ENCODE measurements around the gene NPPB.

NPPB gene

DNA sequence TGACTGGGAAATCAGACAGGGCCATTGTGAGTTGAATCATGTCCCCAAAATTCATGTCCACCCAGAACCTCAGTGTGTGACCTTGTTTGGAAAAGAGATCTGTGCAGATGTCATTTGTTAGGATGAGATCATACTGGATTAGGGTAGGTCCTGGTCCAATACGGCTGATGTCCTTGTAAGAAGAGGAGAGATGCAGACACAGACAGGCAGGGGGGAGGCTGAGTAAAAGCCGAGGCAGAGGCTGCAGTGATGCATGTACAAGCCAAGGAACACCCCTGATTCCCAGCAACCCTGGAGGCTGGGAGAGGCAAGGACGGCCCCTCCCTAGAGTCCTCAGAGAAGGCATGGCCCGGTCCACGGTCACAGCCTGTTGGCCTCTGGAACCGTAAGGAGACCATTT lies 15.9 kb upstream of the NPPB start:
- no peaks in the 10 kb centered on the region for H3K79me2 ChIP-seq (ENCODE audit: insufficient read depth, low read length)
- no peaks in the 10 kb centered on the region for H3K36me3 ChIP-seq (ENCODE audit: insufficient read depth, low read length)
- H4K20me1 ChIP-seq (ENCODE audit: insufficient read depth, low read length): no peaks in the 10 kb centered on the region
- no peak overlapping the region for H3K4me2 ChIP-seq (ENCODE audit: low read length)
- TF ChIP-seq, protein P1, sequence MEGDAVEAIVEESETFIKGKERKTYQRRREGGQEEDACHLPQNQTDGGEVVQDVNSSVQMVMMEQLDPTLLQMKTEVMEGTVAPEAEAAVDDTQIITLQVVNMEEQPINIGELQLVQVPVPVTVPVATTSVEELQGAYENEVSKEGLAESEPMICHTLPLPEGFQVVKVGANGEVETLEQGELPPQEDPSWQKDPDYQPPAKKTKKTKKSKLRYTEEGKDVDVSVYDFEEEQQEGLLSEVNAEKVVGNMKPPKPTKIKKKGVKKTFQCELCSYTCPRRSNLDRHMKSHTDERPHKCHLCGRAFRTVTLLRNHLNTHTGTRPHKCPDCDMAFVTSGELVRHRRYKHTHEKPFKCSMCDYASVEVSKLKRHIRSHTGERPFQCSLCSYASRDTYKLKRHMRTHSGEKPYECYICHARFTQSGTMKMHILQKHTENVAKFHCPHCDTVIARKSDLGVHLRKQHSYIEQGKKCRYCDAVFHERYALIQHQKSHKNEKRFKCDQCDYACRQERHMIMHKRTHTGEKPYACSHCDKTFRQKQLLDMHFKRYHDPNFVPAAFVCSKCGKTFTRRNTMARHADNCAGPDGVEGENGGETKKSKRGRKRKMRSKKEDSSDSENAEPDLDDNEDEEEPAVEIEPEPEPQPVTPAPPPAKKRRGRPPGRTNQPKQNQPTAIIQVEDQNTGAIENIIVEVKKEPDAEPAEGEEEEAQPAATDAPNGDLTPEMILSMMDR (IDR thresholded peaks at IDR 0.05; ENCODE audit: low read length): no peak
- no peak for TF ChIP-seq EZH2 (IDR thresholded peaks at IDR 0.05; ENCODE audit: borderline replicate concordance, low read length)
- no peak overlapping the region for H3K4me3 ChIP-seq (ENCODE audit: low read depth, low read length, poor library complexity, severe bottlenecking)
- H3K4me1 ChIP-seq (ENCODE audit: insufficient read depth, low read length, severe bottlenecking): no peaks in the 10 kb centered on the region
- no peak overlapping the region for H3K9ac ChIP-seq (ENCODE audit: low read length)
- peaks cover 3% of the 10 kb centered on the region; the same call in 1 of the 2 replicates for H3K27me3 ChIP-seq (ENCODE audit: insufficient read depth, low read length)
- no peaks in the 10 kb centered on the region for H3K9me2 ChIP-seq (ENCODE audit: low read depth, low read length)
- no peaks in the 10 kb centered on the region for H3F3A ChIP-seq (ENCODE audit: insufficient read depth, low read length)
- H3K9me3 ChIP-seq (ENCODE audit: low read length): no peaks in the 10 kb centered on the region
- H2AFZ ChIP-seq (ENCODE audit: low read length): no peak overlapping the region
- H3K27ac ChIP-seq (ENCODE audit: low read depth, low read length, poor library complexity, severe bottlenecking): no peak overlapping the region

- no peak overlapping the region for H3K4me3 ChIP-seq (ENCODE audit: low read depth, low read length, poor library complexity, severe bottlenecking)
- H3K36me3 ChIP-seq (ENCODE audit: insufficient read depth, low read length): no peaks in the 10 kb centered on the region
- no peaks in the 10 kb centered on the region for H3K9me3 ChIP-seq (ENCODE audit: low read length)
- H3K9ac ChIP-seq (ENCODE audit: low read length): no peak overlapping the region
- H3K9me2 ChIP-seq (ENCODE audit: low read depth, low read length): no peaks in the 10 kb centered on the region
- no peaks in the 10 kb centered on the region for H4K20me1 ChIP-seq (ENCODE audit: insufficient read depth, low read length)
- no peak overlapping the region for H3K27ac ChIP-seq (ENCODE audit: low read depth, low read length, poor library complexity, severe bottlenecking)
- no peaks in the 10 kb centered on the region for H3K4me1 ChIP-seq (ENCODE audit: insufficient read depth, low read length, severe bottlenecking)
- TF ChIP-seq, protein P1 (IDR thresholded peaks at IDR 0.05; ENCODE audit: low read length): no peak
- H3K27me3 ChIP-seq (ENCODE audit: insufficient read depth, low read length): peaks cover 3% of the 10 kb centered on the region; the same call in 1 of the 2 replicates
- H3K4me2 ChIP-seq (ENCODE audit: low read length): no peak overlapping the region
- no peak overlapping the region for H2AFZ ChIP-seq (ENCODE audit: low read length)
- no peaks in the 10 kb centered on the region for H3K79me2 ChIP-seq (ENCODE audit: insufficient read depth, low read length)
- H3F3A ChIP-seq (ENCODE audit: insufficient read depth, low read length): no peaks in the 10 kb centered on the region
These were observed 15.5 kb upstream of the NPPB start for GRCh38 chr1:11874258-11874562.

GRCh38 chr1:11873395-11874257 lies 14.9 kb upstream of the NPPB start:
- Histone ChIP-seq H3K4me3 (ENCODE audit: low read depth, low read length, poor library complexity, severe bottlenecking) (no peak overlapping the region), H3K4me2 (ENCODE audit: low read length) (no peak overlapping the region), H3K36me3 (ENCODE audit: insufficient read depth, low read length) (no peaks in the 10 kb centered on the region), H3K27me3 (ENCODE audit: insufficient read depth, low read length) (peaks cover 3% of the 10 kb centered on the region; the same call in 1 of the 2 replicates), H3K27ac (ENCODE audit: low read depth, low read length, poor library complexity, severe bottlenecking) (no peak overlapping the region), H3F3A (ENCODE audit: insufficient read depth, low read length) (no peaks in the 10 kb centered on the region), H3K9me3 (ENCODE audit: low read length) (no peaks in the 10 kb centered on the region), H3K79me2 (ENCODE audit: insufficient read depth, low read length) (no peaks in the 10 kb centered on the region), H2AFZ (ENCODE audit: low read length) (no peak overlapping the region), H4K20me1 (ENCODE audit: insufficient read depth, low read length) (no peaks in the 10 kb centered on the region), H3K9me2 (ENCODE audit: low read depth, low read length) (no peaks in the 10 kb centered on the region), H3K9ac (ENCODE audit: low read length) (no peak overlapping the region), H3K4me1 (ENCODE audit: insufficient read depth, low read length, severe bottlenecking) (no peaks in the 10 kb centered on the region)
- TF ChIP-seq EZH2 (IDR thresholded peaks at IDR 0.05; ENCODE audit: borderline replicate concordance, low read length): no peak
- TF ChIP-seq, protein P1 (IDR thresholded peaks at IDR 0.05; ENCODE audit: low read length): no peak

All from OCI-LY1 (cell line).